Stimulated activated CD4-positive, alpha-beta T cell treated with anti-CD3 and anti-CD28 coated beads, Interleukin-4, amount 100 ng/mL, for 1 hour (primary cell): ENCODE measurements around the gene CHN2.

Experiments
- DNase-seq: peaks from one replicate; pipeline ENCODE4 v3.0.0-alpha.2; 2020

CHN2 gene

DNA sequence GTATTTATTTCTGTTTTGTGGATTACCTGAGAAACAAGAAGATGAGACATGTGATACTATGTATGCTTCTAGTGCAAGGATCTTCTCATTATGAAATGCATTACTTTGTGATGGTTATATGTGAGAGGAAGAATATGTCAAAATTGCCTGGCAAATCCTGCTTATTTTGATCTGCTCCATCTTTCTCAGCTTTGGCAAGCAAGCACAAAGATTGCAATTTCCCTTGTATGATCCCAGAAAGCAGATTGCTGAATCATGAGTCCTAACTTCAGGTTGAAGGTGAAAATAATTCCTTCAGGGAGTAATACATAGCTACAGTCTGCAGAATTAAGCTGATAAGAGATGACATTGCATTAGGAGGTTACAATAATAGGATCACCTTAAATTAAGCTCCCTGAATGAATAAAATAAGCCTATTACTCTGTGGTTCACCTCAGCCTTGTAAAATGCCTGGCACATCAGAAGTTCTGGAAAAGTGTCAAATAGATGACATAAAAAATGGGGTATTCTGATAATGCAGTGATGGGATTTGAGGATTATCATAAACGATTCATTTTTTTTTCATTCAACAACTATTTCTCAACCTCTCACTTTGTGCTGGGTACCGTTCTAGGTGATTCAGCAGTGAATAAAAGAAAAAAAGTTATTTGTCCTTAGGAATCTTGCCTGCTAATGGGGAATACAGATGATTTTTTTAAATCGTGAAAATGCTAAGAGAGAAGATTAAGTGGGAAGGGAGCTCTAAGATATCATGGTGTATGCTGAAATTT lies 120.7 kb downstream of the CHN2 start:
- DNase-seq: no peak

DNA sequence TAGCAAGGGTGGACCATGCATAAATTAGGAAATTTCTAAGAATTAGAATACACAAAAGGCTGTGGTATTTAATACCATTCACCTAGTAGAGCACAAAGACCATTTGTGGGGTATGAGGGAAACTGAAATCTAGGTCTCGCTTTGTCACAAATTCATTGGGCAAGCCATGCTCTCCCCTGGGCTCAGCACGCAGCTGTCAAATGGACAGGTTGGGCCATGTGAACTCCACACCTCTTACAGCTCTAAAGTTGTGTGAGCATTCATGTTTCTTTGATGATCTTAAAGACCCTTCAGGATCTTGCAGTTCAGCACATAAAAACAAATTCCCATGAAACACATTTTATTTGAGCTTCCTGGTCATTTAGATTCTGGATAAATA lies 121.3 kb downstream of the CHN2 start:
- DNase-seq: no peak

DNA sequence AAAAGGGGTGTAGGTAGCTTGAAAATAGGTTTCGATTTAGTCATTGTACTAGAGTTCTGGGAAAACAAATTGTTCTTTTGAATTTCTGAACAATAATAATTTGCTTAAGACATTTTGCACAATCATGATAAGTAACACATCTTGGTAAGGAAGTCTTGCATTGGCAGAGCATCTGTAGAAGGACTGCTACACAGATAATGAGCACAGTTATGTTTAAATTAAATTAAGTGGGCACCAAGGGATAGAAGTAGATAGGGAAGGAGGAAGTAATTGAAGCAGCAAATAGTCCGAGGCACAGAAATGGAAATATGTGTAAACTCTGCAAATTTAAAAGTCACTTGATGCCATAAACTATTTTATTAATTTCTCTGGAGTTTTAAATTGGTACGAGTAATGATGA lies 122.4 kb downstream of the CHN2 start:
- no peak for DNase-seq

DNA sequence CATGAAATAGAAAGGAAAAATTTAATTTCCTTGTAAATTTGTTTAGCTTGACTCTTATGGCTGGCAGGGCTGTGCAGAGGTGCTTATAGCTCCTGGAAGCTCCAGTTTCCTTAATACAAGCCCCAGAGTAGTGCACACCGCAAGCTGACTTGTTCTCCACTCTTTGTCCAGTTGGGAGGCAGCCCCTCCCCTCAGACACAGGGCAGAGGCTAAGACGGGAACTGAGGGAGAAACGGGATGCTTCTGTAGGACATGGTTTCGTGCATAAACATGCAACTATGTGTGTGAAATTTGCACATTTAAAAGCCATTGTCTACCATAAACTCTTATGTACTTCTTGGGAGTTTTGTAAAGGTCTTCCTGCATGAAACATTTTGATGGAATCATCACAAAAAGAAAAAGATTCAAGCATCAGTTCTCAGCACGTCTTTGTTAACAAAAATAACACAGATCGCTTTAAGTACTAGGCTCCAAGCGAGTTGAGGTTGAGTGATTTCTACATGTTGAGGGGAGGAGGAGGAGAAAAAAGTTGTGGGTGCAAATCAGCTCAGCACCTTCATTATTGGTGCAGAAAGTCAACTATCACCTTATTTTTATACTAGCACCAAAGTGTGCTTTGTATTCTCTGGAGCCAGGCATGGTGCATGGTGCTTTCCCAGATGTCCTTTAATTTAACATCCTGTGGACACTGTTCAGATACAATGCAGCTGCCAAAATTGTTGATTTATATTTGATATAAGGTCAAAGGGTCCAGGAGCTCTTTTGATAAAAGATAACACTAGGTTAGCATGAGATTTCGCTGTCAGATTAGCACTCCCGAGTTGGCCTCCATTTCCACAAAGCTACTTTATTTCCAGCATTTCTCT lies 124.5 kb downstream of the CHN2 start:
- no peak for DNase-seq

DNA sequence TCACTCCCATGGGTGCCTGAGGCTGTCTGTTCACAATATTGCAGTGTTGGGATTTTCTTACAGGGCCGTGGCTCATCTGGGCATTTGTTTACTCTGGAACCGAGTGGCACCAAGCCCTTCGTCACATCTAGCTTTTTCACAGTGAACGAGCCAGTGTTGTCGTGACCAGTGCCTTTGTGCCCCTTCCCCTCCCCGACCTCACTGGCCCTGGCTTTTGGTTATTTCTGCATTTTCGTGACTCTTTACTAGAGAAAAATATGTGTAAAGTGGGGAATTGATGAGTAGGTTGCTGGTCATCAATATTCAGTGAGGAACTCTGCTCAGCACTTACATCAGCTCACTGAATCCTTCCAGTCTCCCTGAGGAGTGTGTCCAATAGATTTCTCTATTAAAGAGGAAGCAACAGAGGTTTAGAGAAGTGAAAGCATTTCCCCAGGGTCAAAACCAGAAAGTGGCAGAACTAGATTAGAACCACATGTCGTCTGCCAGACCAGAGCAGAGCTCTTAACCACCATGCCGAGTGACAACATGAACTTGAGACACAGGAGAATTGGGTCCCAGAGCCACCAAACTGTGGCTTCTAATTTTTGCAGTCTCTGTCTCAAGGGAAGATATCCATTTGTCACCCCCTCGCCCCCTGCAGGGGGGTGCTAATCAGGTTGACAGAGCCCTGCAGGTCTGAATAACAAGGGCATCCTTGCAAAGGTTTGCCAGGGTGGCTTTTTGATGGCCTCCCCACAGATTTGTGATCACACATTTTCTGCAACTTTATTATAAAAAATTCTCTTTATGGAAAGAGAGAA lies 125.3 kb downstream of the CHN2 start:
- no peak for DNase-seq

DNA sequence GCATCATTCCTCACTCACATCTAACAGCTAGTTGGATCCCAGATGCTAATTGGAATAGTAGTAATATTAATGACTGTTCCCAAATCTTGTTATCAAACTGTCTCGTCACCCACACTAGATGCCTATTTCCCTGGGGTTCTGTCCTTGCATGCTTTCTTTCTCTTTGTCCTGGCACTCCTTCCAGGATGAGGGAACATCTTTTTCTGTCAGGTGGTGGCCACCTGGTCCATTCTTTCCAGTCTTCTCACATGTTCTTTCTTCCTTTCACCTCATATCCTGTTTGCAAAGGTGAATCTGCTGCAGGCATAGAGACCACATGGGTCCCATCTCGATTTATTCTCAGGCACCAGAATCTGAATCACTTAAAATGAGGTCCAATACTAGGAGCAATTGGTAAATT lies 126.0 kb downstream of the CHN2 start:
- DNase-seq: no peak

DNA sequence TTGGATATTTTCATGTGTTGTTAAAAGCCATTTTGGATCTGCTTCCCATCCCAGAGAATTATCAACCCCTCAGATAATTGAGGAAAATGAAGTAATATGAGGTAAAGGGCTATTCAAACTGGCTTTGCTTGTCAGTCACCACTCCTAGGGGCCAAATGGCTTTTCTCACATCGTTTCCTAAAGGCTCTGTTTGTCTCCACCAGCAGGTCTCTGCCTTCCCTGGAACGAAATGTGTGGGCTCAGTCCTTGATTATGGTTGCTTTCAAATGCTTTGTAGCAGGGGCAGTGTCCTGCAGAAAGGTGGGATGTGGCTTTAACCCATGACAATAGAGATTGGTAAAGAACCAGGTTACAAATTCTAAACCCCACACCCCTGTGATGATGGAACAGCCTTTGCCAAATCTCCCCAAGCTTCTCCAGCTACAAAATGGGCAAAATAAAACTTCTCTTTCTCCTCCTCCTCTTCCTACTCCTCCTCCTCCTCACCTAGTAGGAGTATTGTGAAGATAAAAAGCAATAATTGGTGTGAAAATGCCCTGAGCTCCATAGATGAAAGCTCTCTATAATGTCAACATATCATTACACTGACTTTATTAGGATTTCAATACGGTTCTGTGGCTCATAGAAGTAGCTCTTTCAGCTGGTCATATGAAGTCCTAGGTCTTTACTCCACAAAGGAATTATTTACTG lies 127.6 kb downstream of the CHN2 start:
- no peak for DNase-seq

DNA sequence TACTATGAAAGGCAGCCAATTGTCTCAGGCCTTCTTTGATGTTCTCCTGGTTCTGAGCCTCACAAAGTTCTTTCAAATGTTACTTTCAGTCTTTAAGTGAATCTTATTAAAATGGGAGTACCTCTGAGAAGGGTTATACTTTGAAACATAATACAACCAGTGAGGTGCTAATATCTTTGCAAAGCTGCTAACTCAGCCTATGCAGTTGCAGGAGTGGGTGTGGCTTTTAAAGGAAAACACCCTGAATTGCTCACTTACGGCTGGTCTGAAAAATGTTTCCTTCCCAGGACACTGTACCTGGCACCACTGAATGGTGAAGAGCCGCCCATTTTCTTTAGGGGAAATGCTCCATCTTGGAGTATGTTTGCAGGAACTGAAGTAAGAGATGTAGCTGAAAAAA lies 130.9 kb downstream of the CHN2 start:
- DNase-seq: no peak

DNA sequence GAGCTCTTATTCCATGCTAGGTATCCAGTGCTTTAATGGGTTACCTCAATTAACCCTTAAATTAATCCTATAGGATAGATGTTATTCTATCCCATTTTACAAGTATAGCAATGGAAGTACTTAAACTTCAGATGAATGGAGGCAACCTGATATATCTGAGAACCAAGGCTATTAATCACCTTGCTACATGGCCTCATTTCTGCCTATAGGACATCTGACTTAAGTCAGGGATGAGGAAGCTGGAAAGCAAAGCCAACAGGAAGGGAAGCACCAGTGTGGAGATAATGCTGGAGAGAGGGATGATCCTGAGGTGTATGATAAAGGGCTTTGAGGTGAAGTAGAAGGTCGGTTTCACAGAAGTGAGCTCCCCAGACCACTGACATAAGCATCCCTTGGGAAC lies 132.3 kb downstream of the CHN2 start:
- no peak for DNase-seq

DNA sequence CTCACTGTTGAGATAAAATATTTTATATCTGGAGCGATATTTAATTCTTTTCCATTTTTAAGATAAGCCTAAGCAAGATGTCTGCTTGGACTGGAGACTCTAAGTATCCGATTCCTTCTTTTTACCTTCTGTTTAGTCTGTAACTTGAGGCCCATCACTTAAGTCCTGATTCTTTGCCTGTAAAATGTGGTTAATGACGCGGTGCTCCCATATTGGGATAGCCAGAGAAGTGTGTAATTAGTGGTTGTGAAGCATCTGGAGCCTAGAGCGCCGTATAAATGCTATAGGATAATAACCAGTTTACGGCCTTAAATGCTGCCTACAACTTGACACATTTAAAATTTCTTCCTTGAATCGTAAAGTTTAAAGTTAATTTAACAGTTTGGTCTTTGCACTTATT lies 132.9 kb downstream of the CHN2 start:
- DNase-seq: no peak

DNA sequence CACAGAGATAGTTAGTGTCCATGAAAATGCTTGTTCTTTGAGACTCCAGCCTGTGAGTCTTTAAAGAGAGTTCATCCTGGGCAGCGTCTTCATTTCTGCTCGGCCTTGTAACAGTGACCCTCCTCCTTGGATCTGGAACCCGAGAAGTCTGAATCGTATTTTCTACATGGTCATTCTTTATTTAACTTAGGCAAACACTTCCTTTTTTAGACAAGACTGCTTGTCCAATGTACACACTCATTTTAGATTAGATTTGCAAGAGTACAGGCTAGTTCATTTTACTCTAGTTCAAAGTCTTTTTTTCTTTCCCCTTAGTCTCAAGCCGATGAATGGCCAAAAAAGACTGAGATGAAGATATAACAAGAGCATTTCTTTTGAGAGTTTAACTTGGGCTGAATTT lies 133.5 kb downstream of the CHN2 start:
- no peak for DNase-seq

DNA sequence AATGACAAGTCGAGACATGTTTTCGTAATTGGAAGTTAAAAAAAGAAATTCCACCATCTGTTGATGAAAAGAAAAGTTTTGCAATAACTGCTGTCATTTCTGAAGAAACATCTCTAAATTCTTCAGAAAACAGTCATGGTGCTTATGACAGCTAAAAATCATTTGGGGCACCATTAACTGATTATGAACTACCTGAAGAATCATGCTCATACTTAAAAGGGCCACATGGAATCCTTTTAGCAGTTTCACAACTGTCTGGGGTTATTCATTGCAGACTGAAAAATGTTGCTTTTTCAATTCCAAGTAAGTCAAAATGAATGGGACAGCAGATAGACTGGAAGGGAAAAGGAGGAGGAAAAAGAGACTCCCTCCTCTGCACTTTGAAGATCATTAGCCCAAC lies 134.2 kb downstream of the CHN2 start:
- no peak for DNase-seq

DNA sequence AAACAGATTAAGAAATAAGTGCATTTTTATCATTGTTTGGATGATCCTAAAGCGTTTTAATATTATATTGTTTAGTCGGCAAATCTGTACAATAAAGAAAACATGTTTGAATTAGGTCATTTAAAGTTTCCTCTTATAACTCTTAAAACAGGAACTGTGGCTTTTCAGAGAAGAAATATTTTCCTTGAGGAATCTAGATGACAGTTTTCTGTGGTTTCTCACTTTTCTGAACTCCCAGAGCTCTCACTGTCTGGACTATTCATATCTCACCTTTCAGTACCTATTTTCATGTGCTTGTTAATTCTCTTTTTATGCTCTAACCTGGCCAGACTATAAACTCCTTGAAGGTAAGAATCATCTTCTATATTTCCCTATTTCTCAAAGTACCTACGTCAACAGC lies 135.1 kb downstream of the CHN2 start:
- no peak for DNase-seq

DNA sequence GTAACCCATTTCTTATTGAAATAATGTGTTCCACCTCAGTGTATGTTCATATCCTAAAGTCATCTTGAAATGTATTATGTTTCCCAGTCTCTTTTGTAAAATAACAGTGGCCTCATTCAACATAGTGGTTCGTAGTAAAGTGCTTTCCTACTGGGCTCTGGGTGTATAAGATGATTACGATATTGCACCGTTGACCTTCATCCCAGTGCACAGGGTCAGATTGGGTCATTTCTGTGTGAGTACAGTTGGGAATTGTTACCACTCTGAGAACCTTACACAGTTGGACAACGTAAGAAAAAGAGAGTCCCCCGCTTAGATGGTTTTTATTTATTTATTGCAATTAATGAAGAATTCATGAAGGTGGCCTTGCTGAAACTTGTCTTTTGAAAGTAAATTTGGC lies 135.6 kb downstream of the CHN2 start:
- no peak for DNase-seq

DNA sequence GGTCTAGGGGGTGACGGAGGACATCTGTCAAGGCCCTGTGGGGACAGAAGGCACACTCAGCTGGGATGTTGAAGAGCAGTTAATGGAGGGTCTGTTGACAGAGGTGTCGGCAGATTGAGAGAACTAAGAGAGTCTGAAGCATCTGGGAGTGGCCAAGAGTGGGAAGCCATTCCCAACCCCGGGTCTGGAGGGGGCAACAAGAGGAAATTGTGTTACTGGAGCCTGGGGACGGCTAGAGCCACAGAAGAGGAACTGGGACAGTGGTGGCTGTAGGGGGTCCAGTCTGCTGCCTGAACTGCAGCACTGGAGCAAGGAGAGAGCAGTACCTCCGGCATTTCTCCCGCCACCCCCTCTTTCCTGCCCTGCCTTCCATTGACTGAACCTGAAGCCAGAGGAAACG lies 136.6 kb downstream of the CHN2 start:
- DNase-seq: no peak

DNA sequence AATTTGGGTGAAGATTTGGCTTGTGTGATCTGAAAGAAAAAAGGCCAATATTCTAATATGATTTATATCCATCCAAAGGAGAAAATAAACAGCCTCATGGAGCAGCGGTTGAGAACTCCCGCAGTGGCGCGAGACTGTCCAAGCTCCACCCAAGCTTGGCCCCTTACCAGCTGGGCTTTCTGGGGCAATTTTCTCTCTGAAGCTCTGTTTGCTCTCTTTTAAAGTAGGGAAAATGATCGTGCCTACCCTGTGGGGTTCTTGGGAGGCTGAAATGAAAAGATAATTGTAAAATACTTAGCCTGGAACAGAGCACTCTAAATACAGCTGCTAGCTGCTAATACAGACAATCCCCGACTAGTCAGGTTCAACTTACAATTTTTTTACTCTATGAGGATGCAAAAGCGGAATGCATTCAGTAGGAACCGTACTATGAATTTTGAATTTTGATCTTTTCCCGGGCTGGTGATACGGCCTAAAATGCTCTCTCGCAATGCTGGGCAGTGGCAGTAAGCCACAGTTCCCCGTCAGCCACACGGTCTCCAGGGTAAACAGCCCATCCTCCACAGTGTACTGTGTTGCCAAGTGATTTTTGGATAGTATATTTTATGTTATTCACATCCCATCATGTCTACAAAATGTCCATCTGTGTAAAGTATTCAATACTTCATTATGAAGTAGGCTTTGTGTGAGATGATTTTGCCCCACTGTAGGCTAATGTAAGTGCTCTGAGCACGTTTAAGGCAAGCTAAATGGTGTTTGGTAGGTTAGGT lies 137.7 kb downstream of the CHN2 start:
- no peak for DNase-seq

DNA sequence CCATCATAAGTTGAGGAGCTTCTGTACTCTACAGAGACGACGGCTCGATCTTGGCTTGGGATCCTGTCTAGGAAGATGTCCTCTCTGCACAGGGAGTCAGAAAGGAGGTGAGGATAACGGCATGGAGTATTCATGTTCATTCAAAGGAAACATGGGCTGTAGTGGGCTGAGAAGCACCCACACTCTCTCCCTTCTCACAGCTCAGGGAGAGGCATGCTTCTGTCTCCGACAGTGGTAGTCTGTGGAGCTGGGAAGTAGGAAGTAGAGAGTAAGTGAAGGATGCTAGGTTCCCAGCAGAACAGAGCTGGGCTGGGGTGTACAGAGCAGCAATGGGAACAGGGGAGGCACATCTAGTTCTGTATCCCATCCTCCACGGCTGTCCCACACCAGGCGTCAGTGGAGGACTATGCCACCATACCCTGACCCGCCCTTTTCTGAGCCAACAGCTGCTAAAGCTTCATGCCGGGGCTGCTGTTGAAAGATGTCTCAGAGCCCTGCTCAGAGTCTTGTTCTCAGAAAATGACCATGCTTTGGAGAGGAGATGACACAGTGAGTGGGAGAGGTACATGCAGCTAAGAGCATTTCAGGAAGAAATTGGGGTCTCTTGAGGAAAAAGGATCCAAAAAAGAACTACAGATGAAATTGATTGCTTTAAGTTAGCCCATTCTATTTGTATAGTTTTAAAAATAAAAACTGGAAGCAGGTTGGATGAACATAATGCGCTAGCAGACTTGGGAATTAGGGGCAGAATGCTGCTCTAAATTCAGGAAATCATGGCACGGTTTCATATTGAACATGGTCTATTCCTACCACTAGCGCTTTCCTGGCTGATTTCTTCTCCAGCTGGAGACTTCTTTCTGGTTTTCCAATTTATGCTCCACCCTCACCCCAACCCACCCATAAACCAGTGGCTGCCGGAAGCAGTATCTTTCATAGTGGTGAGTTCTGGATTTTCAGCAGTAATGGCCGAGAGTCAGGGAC lies 138.6 kb downstream of the CHN2 start:
- no peak for DNase-seq

DNA sequence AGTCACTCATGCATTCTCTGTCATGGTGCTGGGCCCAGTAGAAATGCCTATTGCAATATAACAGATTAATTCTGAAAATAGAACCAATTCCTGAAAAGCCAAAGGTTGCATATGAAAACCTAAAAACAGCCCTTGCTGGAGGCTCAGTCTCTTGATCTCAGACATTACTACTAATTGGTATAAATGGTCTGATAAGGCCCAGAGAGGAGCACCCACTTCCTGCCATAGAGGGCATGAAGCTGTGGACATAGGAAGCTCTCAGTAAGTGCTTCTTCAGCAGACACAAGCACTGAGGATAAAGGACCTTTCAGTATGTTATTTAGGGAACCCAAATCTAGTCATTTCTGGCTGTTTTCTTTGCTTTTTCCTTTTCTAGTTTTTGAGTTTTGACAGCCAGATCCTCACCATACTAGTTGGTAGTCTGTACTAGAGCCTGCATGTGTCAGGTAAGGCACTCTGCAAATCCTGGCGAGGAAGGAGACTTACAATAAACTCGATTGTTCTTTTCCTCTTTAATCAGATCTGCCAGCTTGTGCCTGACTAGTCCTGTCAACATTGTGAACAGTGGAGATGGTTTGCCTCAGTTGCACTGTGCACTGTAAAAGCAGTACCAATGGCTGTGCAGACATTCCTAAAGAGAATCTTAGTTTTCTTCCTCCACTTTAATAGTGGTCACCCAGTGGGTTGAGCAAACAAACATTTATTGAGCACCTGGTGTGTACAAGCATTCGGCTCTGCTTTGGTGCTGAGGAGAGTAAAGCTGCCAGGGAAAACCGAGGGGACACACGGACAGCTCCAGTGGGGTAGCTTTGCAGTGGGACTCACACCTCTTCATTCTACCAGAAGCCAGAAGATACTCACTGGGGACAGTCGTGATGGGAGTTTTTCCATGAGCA lies 140.9 kb downstream of the CHN2 start:
- DNase-seq: no peak

DNA sequence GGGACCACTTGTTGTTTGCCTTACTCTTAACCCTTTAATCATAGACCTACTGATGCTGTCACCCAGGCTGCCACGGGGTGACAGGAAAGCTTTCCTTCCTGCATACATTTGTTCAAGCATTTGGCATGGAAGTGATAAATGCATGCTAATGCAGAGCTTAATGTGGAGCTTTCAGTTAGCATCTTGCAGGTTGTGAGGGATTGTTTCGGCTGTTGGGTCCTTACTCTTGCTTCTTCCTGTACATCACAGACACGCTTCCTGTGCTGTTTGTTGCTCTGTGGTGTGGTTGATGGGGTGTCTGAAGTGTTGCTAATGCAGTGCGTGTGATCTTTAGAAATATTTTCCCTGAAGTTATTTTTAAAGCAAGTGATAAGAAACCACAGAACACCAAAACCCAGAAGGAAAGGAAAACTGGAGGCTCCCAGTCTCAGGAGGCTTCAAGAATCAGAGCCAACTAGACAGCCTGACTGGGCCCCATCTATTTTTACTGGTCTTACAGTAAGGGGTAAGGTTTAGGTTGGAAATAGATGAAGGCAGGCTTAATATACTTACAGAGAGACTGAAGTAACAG lies 143.1 kb downstream of the CHN2 start:
- no peak for DNase-seq

DNA sequence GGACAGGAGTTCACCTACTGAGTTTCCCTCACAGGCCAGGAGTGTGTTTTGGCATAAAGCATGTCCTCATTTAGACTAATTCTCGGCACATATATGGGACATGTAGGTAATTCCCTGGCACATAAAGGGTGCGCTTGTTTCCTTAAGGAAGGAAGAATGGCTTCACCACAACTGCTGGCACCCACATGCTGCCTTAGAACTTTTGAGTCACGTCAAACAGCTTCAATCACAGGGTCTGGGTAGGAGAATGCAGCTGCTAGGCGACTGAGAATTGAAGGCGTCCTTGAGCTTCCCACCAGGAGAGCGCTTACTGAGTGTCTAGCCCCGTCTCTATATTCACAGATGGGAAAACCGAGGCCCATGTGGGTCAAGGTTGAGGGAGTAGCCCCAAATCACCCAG lies 146.1 kb downstream of the CHN2 start:
- DNase-seq: no peak
